HG03196 (cell line): ENCODE results near the gene P2RY6.

Experiments used
- ATAC-seq: cut with Tn5 transposase; IDR thresholded peaks from one replicate; pipeline ENCODE4 v1.9.1; 2021; ENCODE audit not compliant: unreplicated experiment

The P2RY6 gene

GRCh38 chr11:73275381-73275750 is 3.2 kb downstream of the P2RY6 start:
- no peak for ATAC-seq

- ATAC-seq, result no peak
Observed at GRCh38 chr11:73277467-73277866, 5.3 kb downstream of the P2RY6 start.

GRCh38 chr11:73280626-73281025 is 8.5 kb downstream of the P2RY6 start:
- no peak for ATAC-seq

DNA sequence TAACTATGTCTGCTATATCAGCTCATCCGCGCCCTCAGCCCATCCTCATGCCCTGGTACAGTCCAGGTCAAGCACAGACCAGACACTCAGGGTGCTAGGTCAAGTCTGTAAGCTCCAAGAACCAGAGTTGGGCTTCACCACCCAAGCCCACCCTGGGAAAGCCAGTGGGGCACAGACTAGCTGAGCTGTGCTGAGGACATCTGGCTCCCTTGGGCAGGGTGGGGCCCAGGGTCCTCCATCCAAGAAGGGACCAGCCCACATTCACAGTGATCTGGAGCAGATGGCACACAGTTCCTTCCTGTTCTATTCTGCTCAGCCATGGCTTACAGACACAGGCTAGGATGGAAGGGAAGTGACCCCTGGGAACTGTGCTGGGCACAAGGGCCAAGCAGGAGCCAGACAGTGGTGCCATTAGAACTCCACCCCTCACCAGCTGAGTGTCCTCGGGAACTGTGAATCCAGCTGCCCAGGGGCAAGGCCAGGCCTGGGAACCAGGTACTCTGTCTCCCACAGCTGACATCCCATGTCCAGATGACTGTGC is 9.1 kb downstream of the P2RY6 start:
- no peak for ATAC-seq

- no peak for ATAC-seq
Observed at GRCh38 chr11:73281796-73282660, 9.9 kb downstream of the P2RY6 start.

GRCh38 chr11:73283276-73284000 is 11.3 kb downstream of the P2RY6 start:
- no peak for ATAC-seq

DNA sequence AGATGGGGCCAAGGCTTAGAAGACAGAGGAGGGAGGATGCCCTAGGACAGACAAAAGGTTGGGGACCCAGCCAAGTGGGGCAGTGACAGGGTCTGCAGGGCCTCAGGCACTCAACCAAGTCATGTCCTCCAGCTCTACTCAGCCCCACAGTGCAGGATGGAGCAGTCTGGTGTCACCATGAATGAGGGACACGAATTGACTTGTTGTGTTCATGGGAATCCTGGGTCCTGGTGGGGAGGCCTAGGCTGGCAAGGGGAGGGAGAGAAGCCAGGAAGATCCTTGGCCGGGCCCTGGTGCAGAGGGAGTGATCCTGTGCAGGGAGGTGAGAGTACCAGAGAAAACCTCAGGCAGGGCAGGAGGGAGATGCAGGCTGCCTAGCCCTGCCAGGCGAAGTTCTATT is 12.0 kb downstream of the P2RY6 start:
- no peak for ATAC-seq

DNA sequence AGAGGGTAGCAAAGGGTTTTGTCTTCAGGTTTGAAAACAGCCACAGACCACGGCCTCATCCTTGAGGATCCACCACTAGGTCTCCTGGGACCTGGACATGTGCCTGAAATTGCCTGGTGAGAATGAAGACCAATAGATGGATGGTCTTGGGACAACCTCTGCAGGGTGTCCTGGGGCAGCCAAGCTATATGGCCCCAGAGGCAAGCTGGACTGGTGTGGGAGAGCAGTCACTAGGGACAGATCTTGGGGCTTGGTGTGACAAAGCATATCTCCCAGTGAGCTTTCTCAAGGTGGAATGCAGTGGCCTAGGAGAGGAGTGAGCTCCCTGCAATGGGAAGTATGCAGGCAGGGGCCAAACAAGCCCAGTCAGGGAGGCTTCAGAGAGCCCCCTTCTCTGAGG is 13.6 kb downstream of the P2RY6 start:
- no peak for ATAC-seq

GRCh38 chr11:73286240-73286810 is 14.2 kb downstream of the P2RY6 start:
- no peak for ATAC-seq

GRCh38 chr11:73287400-73288101 is 15.4 kb downstream of the P2RY6 start:
- no peak for ATAC-seq

DNA sequence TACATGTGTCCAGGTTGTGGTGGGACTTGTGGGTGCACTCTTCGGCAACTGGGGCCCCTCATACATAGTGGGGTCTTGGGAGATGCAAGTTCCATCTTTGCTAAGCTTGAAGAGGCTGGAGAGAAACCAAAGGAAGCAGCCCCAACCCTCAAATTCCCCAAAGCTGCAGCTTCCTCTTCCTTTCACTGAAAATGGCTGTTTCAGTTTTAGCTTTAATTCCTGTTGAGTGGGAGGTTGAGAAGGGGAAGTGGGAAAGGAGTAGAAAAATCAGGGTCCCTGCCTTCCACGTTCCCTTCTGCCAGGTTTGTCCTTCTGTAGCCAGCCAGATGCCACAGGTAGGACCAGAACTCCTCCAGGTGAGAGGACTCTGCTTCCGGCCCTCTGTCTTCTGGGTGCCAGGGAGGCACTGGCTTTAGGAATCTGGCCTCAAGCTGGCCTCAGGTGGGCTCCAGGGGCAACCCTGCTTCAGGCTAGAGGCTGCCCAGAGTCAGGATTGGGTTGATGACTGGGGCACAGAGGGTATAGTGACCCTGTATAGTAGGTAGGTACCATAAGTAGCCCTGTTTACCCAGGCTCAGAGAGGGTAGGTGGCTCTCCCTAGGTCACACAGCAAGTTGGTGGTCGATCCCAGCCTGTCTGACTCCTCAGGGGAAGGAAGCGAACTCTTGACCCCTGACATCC is 16.2 kb downstream of the P2RY6 start:
- ATAC-seq, result no peak

GRCh38 chr11:73288873-73289707 is 17.0 kb downstream of the P2RY6 start:
- peak; percentile 69 for ATAC-seq

- no peak for ATAC-seq
Observed at GRCh38 chr11:73290536-73290935, 18.4 kb downstream of the P2RY6 start.

GRCh38 chr11:73291196-73291595 is 19.1 kb downstream of the P2RY6 start:
- ATAC-seq, result no peak

- ATAC-seq, result no peak
Observed at GRCh38 chr11:73291781-73292524, 19.8 kb downstream of the P2RY6 start.

- no peak for ATAC-seq
Observed at GRCh38 chr11:73292525-73292894, 20.4 kb downstream of the P2RY6 start.

DNA sequence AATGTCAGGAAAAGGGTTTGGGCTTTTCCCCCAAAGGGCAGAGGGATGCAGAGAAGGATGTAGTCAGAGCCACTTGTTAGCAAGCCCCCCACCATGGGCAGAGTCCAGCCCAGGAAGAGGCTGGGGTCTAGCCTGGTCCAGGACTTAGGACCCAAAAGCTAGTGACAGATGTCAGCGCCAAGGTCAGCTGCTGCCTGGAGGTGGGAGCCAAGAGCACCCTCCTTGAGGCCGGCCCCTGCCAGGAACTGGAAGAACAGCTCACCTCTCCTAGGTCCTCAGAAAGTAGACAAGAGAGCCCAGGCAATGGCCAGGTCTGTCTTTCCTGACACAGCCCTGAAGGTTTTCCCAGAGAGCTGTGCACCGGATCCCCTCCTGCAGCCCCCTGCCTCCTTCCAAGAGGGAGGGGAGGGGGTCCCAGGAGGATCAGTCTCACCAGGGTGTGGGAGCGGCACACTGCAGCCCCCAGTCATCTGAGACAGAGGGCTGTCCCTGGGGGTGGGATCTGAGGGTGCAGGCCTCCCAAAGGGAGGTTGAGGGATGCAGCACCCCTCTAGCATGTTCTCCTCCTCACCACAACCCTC is 21.3 kb downstream of the P2RY6 start:
- no peak for ATAC-seq

DNA sequence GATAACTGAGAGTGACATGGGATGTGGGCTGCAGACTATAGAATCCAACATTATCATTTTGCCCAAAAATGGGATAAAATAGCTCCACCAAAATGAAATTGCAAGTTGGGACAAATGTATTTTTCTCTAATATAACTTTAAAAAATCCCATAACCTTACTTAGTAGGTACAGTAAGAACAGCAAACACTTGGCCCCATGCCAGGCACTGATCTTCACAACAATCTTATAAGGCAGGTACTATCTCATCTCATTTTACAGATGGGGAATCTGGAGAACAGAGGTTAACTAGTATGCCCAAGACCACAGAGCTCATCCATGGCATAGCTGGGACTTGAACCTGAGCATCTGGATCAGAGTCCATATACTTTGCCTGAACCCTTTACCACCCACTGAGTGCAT is 22.5 kb downstream of the P2RY6 start:
- no peak for ATAC-seq
